GM21515 (cell line): ENCODE results near the gene SKP1.

Experiments used
- ATAC-seq: cut with Tn5 transposase; IDR thresholded peaks from one replicate; pipeline ENCODE4 v1.9.1; 2021; ENCODE audit not compliant: unreplicated experiment

SKP1 gene

GRCh38 chr5:134113902-134114875, 62.6 kb downstream of the SKP1 start, which contains the start of gene TCF7:
TSS of gene TCF7 (plus strand) at chr5:134114681. CDS start at chr5:134114907, 226 bp downstream.
- ATAC-seq: peak; percentile 78

GRCh38 chr5:134113363-134113889, 63.3 kb downstream of the SKP1 start:
- ATAC-seq: no peak

GRCh38 chr5:134112726-134113362, 63.9 kb downstream of the SKP1 start:
- no peak for ATAC-seq

GRCh38 chr5:134111741-134112647, 64.8 kb downstream of the SKP1 start:
- ATAC-seq: no peak

GRCh38 chr5:134110382-134110781, 66.4 kb downstream of the SKP1 start:
- ATAC-seq: no peak

GRCh38 chr5:134107779-134108178, 69.0 kb downstream of the SKP1 start:
- no peak for ATAC-seq

GRCh38 chr5:134106991-134107701, 69.6 kb downstream of the SKP1 start:
- no peak for ATAC-seq

GRCh38 chr5:134103998-134104654, 72.6 kb downstream of the SKP1 start:
- no peak for ATAC-seq

GRCh38 chr5:134103397-134103796, 73.4 kb downstream of the SKP1 start:
- ATAC-seq: no peak

- no peak for ATAC-seq
Measured at GRCh38 chr5:134101686-134102439, 74.9 kb downstream of the SKP1 start.

- peak; percentile 82 for ATAC-seq
Measured at GRCh38 chr5:134100283-134101091, 76.3 kb downstream of the SKP1 start.

GRCh38 chr5:134099939-134100282, 76.8 kb downstream of the SKP1 start:
- no peak for ATAC-seq

- no peak for ATAC-seq
Measured at GRCh38 chr5:134099288-134099872, 77.4 kb downstream of the SKP1 start.
